CD4-positive, alpha-beta T cell treated with Interleukin-4 for 1 hour (primary cell): ENCODE measurements around the gene ETV4.

Source experiments
- DNase-seq, 2 donors: peaks; one replicate each; pipeline ENCODE4 v3.0.0-alpha.2; 2020 to 2022

Gene ETV4

DNA sequence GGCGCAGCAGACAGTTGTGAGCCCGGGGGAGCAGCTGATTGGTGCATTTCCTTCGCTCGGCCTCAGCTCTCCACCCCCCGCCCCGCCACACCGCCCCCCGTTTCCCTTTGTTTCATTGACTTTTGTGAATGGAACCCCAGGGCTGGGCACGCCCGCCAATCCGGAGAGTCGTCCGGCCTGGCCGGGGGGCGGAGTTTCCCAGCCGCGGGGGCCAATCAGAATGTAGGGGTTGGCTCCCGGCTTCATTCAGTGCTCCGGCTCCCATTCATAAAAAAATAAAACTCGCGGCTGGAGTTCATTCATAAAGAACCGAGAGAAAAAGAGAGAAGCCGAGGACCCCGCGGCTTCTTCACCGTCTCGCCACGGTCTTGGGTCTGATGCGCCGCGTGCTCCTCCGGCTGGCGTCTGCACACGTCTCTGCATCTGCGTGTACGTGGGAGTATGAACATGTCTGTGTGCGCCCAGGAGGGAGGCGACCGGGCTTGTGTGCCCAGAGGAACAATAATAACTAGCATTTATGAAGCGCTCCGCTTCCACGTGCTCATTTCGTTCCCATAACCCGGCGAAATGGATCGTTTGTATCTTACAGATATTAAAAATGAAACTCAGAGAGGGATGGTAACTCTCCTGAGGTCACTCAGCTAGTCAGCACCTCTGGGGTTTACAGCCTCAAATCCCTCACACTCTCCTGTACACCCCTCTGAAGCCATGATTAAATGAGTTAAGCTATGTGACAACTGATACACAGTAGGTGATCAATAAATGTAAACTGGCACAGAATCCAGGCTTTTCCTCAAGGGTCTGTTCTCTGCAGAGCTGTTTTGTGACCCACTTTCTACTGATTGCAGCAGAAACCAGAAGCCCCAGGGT lies at the start of gene ETV4:
Gene ETV4, minus strand, starts transcription at position 22 of the 870 bp plus-strand sequence. CDS start 723 bp downstream, outside the sequence.
- DNase-seq, result peak; percentile 91 to 92

DNA sequence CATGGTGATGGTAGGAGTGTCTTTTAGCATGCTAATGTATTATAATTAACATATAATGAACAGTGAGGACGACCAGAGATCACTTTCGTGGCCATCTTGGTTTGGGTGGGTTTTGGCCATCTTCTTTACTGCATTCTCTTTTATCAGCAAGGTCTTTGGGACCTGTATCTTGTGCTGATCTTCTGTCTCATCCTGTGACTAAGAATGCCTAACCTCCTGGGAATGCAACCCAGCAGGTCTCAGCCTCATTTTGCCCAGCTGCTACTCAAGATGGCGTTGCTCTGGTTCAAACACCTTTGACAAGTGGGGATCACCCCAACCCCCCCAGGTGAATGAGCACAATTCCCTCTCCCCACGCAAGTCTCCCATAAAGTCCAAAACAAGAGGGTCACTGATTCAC lies 49.3 kb upstream of the ETV4 start:
- DNase-seq, result no peak

DNA sequence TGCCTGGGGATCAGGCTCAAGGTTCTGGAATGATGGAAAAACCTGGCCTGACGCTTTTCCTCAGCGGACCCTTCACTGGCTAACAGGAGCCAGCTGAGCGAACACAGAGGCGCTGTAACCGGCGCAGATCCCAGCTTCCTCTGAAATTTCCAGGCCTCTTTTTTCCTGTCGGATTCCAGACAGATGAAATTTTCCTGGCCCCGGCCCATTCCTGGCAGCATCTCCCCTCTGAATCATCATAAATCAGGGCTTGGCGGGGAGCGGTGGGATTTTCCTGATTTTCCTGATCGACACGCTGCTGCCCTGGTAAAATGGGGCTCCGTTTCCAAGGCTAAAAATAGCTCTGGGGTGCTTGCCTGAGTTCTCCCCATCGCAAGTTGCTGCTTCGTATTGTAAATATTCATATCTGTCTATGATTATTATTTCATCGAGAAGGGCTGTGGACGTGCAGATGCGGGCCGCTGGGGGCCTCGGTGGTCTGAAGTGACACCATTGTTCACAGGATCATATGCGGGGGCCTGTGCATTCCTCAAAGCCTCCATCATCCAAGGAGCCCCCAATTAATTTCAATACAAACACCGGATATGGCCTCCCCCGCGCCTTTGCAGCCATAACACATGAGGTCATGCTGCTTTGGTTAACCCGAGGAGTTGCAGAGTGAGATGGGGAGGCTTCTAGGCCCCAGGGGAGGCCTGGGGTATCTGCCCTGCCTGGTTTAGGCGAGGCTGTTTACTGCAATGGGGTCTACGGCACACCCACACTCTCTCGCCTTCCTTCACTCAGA lies 45.8 kb upstream of the ETV4 start:
- no peak for DNase-seq

- DNase-seq, result no peak
Measured at GRCh38 chr17:43591001-43591400, 44.9 kb upstream of the ETV4 start.

GRCh38 chr17:43588664-43589435 lies 42.7 kb upstream of the ETV4 start:
- DNase-seq, result no peak

DNA sequence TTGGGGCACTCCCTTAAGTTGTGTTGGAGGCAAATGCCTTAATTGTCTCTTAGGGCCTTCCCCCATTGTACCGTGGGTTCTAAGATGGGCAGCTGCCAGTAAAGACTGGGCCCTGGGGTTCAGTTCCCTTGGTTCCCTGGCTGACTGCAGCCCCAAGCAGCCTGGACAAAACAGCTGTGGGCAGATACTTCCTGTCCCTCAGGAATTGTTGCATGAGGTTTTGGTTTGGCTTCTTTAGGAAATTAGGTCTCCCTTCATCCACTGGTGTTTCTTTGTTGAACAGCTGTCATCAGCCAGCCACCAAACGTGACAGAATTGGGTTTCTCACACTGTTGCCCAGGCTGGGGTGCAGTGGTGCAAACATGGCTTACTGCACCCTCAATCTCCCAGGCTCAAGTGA lies 42.0 kb upstream of the ETV4 start:
- DNase-seq, result no peak

DNA sequence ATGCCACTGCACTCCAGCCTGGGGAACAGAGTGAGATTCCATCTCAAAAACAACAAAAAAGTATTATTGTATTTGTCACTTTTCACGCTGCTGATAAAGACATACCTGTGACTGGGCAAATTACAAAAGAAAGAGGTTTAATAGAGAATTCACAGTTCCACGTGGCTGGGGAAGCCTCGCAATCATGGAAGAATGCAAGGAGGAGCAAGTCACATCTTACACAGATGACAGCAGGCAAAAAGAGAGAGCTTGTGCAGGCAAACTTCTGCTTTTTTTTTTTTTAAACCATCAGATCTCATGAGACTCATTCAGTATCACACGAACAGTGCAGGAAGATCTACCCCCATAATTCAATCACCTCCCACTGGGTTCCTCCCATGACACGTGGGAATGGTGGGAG lies 41.5 kb upstream of the ETV4 start:
- DNase-seq, result no peak

GRCh38 chr17:43584666-43585102 lies 38.5 kb upstream of the ETV4 start:
- no peak for DNase-seq

GRCh38 chr17:43583332-43583731 lies 37.2 kb upstream of the ETV4 start:
- no peak for DNase-seq

DNA sequence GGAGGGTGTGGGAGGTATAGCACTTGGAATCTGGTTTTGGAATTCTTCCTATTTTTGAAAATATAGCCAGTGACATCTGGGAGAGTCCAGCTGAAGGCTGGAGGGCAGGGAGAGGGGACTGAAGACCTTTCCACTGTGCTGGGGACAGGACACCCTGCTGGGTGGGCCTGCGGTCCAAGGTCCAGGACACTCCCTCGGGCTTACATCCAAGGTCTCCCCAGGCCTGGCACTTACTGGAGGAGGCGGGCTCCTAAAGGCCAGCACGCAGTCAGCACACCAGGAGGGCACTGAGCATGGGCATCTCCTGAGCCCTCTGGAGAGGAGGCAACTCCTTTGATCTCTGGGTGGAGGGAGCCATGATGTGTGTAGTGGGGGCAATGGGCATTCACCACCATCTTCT lies 35.5 kb upstream of the ETV4 start:
- no peak for DNase-seq

DNA sequence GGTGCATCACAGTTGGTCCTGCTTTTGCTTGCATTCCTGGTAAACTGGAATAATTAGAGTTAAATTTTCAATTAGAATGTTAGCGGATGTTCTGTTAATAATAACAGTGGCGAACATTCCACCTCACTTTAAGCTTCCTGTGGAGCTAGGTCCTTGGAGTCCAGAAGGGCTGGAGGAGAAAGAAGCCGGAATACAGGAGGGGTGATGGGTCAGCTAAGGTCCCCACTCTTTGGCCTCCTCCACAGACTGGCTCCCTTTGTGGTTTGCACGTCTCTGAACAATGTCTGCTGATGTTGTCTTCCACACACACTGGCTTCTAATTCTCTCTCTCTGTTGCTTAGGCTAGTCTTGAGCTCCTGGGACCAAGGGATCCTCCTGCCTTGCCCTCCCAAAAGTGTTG lies 35.0 kb upstream of the ETV4 start:
- no peak for DNase-seq

DNA sequence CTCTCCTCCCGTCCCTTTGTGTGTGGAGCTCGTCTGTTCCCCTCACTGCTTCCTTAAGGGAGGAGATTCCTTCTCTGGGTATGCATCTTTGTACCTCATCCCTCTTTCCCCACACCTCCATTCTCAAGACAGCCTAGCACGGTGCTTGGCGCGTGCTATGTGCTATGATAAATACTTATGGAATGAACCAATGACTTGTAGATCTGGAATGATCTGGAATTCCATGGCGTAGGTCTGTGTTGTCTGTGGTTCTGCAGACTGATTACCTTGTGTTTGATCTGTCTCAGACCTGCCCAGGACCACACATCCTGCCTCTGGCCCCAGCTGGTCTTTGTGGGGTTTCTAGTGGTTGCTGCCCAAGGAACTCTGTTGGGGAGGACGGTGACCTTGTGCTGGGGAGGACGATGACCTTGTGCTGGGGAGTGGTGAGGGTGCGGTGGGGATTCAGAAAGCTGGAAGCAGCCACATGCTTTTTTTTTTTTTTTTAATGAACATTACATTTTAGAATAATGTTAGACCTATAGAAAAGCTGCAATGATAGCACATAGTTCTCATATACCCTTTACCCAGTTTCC lies 33.5 kb upstream of the ETV4 start:
- DNase-seq, result no peak

- DNase-seq, result peak; percentile 30 to 56
Measured at GRCh38 chr17:43578699-43579565, 32.8 kb upstream of the ETV4 start.

GRCh38 chr17:43578404-43578698 lies 32.2 kb upstream of the ETV4 start:
- DNase-seq, result no peak

GRCh38 chr17:43577664-43578403 lies 31.7 kb upstream of the ETV4 start:
- no peak for DNase-seq

GRCh38 chr17:43576563-43577229 lies 30.6 kb upstream of the ETV4 start:
- peak; percentile 64 to 70 for DNase-seq

DNA sequence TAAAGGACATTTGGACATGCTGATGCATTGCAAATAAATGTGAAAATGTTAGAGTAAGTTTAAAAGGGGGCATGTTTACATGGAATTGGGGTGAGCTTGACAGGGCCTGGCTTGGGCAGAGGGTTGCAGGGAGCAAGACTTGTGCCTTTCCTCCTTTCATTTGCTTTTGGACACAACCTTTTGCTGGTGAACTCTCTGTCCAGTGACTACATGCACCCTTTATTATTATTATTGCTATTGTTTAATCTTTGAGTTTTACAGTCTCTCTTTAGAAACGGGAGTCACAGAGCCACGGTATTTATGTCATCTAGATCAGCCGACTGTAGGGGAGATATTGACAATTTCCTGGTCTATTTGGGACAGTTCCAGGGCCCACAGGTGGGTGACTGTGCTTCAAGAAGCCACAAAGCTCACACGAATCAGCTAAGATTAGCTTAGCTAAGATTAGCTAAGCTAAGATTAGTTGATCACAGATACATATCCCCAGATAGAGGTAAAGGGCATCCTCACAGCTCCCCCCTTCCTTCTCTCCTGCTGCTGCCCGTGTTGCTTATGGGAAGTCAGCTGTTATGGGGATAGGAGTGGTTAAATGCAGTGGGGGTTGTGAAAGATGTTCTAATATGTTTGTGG lies 28.9 kb upstream of the ETV4 start:
- DNase-seq, result no peak

DNA sequence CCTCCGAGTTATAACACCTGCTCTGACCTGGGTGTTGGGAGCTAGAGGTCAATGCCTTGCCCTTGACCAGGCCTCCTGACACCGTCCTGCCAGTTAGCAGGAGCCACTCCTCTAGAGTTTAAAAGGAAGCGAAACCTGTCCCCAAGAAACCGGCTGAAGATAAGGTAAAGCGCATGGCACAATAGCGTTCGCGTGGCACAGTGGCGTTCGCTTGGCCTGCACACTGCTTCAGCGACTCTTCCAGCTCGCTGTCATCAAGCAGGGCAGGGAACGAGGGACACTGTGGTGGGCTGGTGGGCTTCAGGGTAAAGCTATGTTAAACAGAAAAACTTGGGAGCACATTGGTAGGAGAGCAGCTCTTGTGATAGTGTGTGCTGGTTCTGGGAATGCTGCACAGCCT lies 28.2 kb upstream of the ETV4 start:
- DNase-seq, result no peak

DNA sequence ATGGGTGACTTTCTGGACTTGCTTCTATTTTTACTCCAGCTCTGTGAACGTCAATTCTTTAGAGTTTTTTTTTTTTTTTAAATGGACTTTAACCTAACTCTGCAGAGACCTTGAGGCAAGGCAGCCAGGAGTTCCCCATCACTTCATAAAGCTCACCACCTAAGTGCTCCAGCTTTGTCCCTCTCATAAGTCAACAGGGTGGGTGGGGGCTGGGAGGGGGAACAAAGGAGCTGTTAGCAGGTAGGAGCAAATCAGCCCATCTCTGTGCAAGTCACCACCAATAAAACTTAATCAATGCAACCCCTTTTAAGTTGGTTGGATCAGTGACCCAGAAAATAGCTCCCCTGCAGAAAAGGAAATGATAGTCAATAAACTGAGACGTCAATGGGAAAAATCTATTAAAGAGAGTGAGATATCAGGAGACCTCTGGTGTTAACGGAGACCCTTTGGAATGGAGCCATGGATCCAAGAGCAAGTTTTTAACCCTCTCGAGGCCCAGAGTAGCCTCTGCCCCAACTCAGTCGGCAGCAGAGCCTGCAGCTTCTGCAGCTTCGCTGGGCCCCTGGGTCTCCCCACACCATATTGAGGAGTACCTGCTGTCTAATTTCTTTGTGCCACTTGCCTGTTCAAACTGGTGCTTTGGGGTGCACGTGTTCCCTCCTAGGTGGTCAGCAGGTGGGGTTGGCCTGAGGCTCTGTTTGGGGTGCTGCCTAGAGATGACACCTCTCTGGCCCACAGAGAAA lies 27.6 kb upstream of the ETV4 start:
- DNase-seq, result no peak
